ENCODE results near the gene MOGAT2.

MOGAT2 gene

DNA sequence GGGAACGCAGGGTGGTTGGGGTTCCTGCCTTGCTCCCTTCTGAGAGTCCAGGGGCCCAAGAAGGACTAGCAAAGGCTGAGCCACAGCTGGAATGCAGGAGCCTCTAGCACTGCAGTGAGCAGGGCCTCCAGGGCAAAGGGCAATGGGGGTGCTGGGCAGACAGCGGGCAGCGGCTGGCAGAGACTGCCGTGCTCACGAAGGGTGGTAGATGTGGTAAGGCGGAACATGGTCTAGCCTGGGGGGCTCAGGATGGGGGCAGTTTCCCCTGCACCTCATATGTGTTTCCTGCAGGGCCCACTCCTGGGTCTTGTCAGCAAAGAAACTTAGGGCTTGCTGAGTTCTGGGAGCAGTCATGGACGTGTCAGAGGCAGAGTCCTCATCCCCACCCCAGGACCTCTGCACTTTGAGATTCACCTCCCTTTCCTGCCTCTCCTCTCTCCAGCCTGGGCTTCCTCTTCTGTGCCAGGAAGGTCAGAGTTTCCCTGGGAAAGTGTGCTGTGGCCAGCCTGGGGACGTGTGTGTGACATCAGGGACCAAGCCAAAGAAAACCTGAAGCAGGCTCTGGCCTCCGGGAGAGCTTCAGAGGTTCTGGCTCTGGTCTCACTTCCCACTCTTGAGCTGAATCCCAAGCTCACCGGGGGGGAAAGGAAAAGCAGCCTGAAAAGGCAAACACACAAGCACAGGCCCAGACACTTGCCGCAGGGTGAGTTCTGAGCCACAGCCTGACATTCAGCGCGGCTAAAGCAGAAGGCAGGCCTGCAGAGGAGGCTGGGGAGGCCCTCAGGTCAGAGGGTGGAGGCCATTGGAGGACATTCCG, 4.4 kb downstream of the MOGAT2 start:
- Histone ChIP-seq H3K4me1 (ENCODE audit: insufficient read depth, low read length) (no peaks in the 10 kb centered on the region), H3K9me3 (ENCODE audit: low read length) (no peaks in the 10 kb centered on the region), H3K36me3 (ENCODE audit: insufficient read depth, low read length) (no peaks in the 10 kb centered on the region), H3K4me3 (ENCODE audit: low read depth in 1 of 2, low read length in 2 of 2) (no peak overlapping the region), H3K27me3 (ENCODE audit: control insufficient read depth in 1 of 2, insufficient read depth in 2 of 2, low read length in 2 of 2) (no peaks in the 10 kb centered on the region), H3K9ac (ENCODE audit: low read length) (no peak overlapping the region), H3K27ac (ENCODE audit: low read depth, low read length) (no peak overlapping the region)

DNA sequence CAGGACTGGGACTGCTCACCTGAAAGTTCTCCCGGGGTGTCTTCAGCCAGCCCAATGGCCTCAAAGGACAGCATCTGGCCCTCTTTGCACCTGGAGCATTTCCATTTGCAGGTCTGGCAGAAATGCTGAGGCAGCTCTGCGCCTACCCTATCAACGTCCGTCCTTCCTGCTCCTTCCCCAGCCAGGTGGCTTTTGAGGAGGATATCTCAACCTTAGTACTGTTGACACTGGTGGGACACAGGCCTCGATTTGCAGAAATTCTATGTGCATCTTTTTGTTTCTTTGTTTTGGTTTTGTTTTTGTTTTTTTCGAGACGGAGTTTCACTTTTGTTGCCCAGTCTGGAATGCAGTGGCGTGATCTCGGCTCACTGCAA, 5.0 kb downstream of the MOGAT2 start:
- no peaks in the 10 kb centered on the region for H3K36me3 ChIP-seq (ENCODE audit: insufficient read depth, low read length)
- H3K27me3 ChIP-seq (ENCODE audit: control insufficient read depth in 1 of 2, insufficient read depth in 2 of 2, low read length in 2 of 2) = no peaks in the 10 kb centered on the region
- no peak overlapping the region for H3K4me3 ChIP-seq (ENCODE audit: low read depth in 1 of 2, low read length in 2 of 2)
- H3K9me3 ChIP-seq (ENCODE audit: low read length) = no peaks in the 10 kb centered on the region
- H3K9ac ChIP-seq (ENCODE audit: low read length) = no peak overlapping the region
- no peaks in the 10 kb centered on the region for H3K4me1 ChIP-seq (ENCODE audit: insufficient read depth, low read length)
- no peak overlapping the region for H3K27ac ChIP-seq (ENCODE audit: low read depth, low read length)

DNA sequence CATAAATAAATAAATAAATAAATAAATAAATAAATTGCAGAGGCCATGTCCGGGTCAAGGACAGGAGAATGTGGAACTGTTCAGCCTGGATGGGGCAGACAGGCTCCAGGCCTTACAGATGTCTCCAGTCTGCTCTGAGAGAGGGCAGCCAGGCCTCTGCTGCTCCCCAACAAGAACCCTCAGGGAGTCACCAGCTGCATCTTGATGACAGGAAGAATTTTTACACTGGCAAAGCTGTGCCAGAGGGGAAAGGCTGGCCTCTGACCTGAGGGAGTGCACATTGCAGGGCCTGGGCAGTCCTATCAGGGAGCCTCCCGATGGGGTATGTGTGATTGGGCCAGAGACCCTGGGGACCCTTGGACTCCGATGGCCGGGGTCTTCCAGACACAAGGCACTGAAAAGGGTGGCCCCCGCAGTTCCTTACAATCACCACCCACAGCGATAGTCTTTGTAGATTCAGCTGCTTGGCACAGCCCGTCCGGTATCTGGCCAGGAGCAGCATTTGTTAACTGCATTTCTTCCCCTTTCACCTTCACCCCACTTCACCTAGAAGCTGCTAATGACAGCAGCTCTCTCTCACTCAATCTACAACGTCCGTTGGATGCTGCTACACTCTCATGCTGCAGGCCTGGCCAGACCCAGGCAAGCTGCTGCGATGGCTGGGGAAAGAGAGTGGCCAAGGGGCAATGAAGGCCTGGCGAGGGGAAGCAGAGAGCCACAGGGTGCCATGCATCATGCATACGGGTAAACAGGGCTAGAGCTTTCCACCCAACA, 8.1 kb downstream of the MOGAT2 start:
- Histone ChIP-seq H3K4me3 (ENCODE audit: low read depth in 1 of 2, low read length in 2 of 2) (no peak overlapping the region), H3K9ac (ENCODE audit: low read length) (no peak overlapping the region), H3K27ac (ENCODE audit: low read depth, low read length) (no peak overlapping the region), H3K9me3 (ENCODE audit: low read length) (no peaks in the 10 kb centered on the region), H3K27me3 (ENCODE audit: control insufficient read depth in 1 of 2, insufficient read depth in 2 of 2, low read length in 2 of 2) (no peaks in the 10 kb centered on the region), H3K4me1 (ENCODE audit: insufficient read depth, low read length) (no peaks in the 10 kb centered on the region), H3K36me3 (ENCODE audit: insufficient read depth, low read length) (no peaks in the 10 kb centered on the region)

DNA sequence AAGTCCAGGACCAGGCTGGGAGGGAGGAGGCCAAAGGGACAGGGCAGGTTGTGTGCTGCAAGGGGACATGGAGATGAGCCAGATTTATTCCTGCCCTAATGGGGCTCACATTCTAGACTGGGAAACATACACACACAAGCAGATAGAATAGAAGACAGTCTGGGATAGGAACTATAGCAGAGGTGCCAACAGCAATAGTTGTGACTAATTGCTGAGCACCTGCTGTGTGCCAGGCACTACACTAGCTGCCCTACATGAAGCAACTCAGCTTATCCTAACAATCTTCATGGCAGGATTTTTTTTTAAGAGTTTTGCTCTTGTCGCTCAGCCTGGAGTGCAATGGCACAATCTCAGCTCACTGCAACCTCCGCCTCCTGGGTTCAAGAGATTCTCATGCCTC, 11.4 kb downstream of the MOGAT2 start:
- peaks cover 7% of the 10 kb centered on the region for H3K4me1 ChIP-seq (ENCODE audit: insufficient read depth, low read length)

DNA sequence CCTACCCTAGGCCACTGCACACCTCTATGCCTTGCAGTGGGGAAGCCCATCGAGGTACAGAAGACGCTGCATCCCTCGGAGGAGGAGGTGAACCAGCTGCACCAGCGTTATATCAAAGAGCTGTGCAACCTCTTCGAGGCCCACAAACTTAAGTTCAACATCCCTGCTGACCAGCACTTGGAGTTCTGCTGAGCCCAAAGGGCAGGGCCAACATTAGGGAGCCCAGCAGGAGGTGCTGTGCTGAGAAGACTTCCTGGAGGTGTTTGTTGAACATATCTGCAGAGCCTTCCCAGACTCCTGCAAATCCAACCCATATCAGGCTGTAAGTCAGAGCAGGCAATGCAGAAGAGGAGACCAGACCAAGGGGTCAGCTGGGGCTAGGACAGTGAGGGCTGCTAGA, 13.5 kb downstream of the MOGAT2 start:
- H3K27ac ChIP-seq (ENCODE audit: low read depth, low read length) = no peak overlapping the region
- H3K4me1 ChIP-seq (ENCODE audit: insufficient read depth, low read length) = peaks cover 7% of the 10 kb centered on the region
- no peaks in the 10 kb centered on the region for H3K9me3 ChIP-seq (ENCODE audit: low read length)
- no peaks in the 10 kb centered on the region for H3K36me3 ChIP-seq (ENCODE audit: insufficient read depth, low read length)
- no peak overlapping the region for H3K9ac ChIP-seq (ENCODE audit: low read length)
- no peak overlapping the region for H3K4me3 ChIP-seq (ENCODE audit: low read depth in 1 of 2, low read length in 2 of 2)
- no peaks in the 10 kb centered on the region for H3K27me3 ChIP-seq (ENCODE audit: control insufficient read depth in 1 of 2, insufficient read depth in 2 of 2, low read length in 2 of 2)

More for the DNA sequence above, 11.4 kb downstream of the MOGAT2 start:
- Histone ChIP-seq H3K9me3 (ENCODE audit: low read length) (no peaks in the 10 kb centered on the region), H3K9ac (ENCODE audit: low read length) (no peak overlapping the region), H3K27ac (ENCODE audit: low read depth, low read length) (no peak overlapping the region), H3K4me3 (ENCODE audit: low read depth in 1 of 2, low read length in 2 of 2) (no peak overlapping the region), H3K36me3 (ENCODE audit: insufficient read depth, low read length) (no peaks in the 10 kb centered on the region), H3K27me3 (ENCODE audit: control insufficient read depth in 1 of 2, insufficient read depth in 2 of 2, low read length in 2 of 2) (no peaks in the 10 kb centered on the region)

DNA sequence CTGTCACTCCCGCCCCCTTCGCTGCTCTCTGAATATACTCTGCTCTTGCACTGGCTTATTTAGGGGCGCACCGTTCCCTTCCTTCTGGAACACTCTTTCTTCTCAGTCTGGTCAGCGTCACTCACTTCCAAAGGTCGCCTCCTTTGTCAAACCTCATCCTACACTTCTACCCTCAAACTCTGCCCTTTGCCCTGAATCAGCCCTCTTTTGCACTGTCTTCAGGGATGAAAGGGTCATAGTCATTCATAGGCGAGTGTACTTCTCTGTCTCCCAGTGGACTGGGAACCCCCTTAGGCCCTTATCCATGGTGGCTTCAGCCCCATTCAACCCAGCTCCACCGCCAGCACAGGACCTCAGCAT, 15.4 kb downstream of the MOGAT2 start:
- no peaks in the 10 kb centered on the region for H3K36me3 ChIP-seq (ENCODE audit: insufficient read depth, low read length)
- no peaks in the 10 kb centered on the region for H3K27me3 ChIP-seq (ENCODE audit: control insufficient read depth in 1 of 2, insufficient read depth in 2 of 2, low read length in 2 of 2)
- no peak overlapping the region for H3K27ac ChIP-seq (ENCODE audit: low read depth, low read length)
- no peak overlapping the region for H3K9ac ChIP-seq (ENCODE audit: low read length)
- no peak overlapping the region for H3K4me3 ChIP-seq (ENCODE audit: low read depth in 1 of 2, low read length in 2 of 2)
- no peaks in the 10 kb centered on the region for H3K9me3 ChIP-seq (ENCODE audit: low read length)
- H3K4me1 ChIP-seq (ENCODE audit: insufficient read depth, low read length) = peaks cover 7% of the 10 kb centered on the region

DNA sequence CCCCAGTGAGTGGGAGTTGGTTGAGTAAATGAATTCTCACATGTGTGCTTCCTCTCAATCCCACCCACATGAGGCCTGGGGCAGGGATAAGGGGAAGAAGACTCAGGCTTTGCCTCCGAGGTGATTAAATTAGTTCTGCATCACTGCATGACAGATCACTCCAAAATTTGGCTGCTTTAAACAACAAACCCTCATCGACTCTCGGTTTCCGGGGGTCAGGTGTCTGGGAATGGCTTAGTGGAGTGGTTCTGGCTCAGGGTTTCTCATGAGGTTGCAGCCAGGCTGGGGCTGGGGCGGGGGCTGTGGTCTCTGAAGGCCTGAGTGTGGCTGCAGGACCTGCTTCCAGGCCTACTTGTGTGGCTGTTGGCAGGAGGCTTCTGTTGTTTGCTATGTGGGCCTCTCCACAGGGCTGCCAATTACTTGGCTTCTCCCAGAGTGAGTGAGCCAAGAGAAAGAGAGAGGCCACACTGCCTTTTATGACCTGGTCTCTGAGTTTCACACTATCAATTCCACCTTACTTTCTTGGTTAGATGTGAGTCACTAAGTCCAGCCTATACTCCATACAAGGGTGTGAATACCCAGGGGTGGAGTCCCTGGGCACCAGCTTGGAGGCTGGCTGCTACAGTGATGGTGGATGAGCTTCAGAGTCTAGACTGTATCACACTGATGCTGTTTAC, 15.9 kb downstream of the MOGAT2 start:
- peaks cover 7% of the 10 kb centered on the region for H3K4me1 ChIP-seq (ENCODE audit: insufficient read depth, low read length)
- no peak overlapping the region for H3K9ac ChIP-seq (ENCODE audit: low read length)
- H3K9me3 ChIP-seq (ENCODE audit: low read length) = no peaks in the 10 kb centered on the region
- no peak overlapping the region for H3K27ac ChIP-seq (ENCODE audit: low read depth, low read length)
- no peak overlapping the region for H3K4me3 ChIP-seq (ENCODE audit: low read depth in 1 of 2, low read length in 2 of 2)
- H3K27me3 ChIP-seq (ENCODE audit: control insufficient read depth in 1 of 2, insufficient read depth in 2 of 2, low read length in 2 of 2) = no peaks in the 10 kb centered on the region
- H3K36me3 ChIP-seq (ENCODE audit: insufficient read depth, low read length) = no peaks in the 10 kb centered on the region

DNA sequence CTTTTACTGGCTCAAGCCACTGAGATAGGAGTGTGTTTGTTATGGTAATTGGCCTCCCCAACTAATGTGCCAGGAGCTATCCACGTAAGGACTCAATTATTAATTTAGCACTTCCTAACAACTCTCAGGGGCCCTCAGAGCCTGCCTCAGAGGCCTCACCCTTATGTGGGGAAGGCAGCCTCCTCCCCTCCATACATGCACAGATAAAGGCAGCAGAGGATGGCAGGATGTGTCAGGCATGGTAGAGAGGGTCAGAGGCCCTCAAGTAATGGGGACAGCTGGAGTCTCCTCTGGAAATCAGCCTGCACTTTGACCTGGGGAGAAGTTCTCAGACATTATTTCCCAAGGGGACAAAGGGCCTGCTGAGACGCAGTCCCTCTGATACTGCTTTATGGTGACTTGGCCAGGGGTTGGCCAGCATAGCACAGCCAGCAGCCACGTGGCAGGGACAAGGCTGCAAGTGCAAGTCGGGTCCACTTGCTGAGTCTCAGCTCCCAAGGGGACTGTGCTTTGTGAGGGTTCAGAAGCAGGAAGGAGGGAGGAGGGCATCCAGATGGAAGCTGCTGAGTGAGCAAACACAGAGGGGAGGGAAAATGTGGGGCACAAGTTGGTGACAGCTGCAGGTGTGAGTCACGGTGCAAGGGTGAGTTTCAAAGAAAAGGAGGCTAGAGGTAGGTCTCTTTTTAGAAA, 17.0 kb downstream of the MOGAT2 start:
- Histone ChIP-seq H3K9ac (ENCODE audit: low read length) (no peak overlapping the region), H3K9me3 (ENCODE audit: low read length) (no peaks in the 10 kb centered on the region), H3K4me3 (ENCODE audit: low read depth in 1 of 2, low read length in 2 of 2) (no peak overlapping the region), H3K4me1 (ENCODE audit: insufficient read depth, low read length) (peaks cover 7% of the 10 kb centered on the region), H3K36me3 (ENCODE audit: insufficient read depth, low read length) (no peaks in the 10 kb centered on the region), H3K27me3 (ENCODE audit: control insufficient read depth in 1 of 2, insufficient read depth in 2 of 2, low read length in 2 of 2) (no peaks in the 10 kb centered on the region), H3K27ac (ENCODE audit: low read depth, low read length) (no peak overlapping the region)

DNA sequence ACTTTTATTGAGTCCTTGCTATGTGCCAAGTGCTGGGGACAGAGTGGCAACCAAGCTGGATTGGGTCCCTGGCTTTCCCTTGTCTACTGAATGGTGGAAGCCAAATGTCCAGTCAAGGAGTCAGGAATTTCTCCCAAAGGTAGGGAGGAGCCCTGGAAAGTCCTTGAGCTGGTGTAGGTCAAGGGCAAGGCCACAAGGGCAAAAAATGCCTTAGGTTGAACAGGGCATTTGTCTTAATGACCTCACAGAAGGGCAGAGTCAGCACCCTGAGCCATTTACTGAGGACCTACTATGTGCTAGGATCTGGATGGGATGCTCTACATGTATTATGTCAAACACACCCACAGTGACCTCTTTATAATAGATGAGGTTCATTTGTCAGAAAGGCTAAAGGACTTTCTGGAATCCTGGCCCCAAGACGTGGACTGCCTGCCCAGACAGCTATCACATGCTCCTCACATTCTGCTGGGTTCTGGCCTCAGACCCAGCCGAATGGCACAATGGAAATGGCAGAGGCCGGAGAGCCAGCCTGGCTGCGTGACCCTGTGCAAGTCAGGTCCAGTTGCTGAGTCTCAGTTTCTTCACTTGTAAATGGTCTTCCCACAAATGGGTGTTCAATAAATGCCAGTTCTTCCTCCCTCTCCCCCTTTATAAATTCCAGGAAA, 17.7 kb downstream of the MOGAT2 start:
- Histone ChIP-seq H3K4me1 (ENCODE audit: insufficient read depth, low read length) (peaks cover 7% of the 10 kb centered on the region), H3K4me3 (ENCODE audit: low read depth in 1 of 2, low read length in 2 of 2) (no peak overlapping the region), H3K27ac (ENCODE audit: low read depth, low read length) (no peak overlapping the region), H3K9me3 (ENCODE audit: low read length) (no peaks in the 10 kb centered on the region), H3K36me3 (ENCODE audit: insufficient read depth, low read length) (no peaks in the 10 kb centered on the region), H3K27me3 (ENCODE audit: control insufficient read depth in 1 of 2, insufficient read depth in 2 of 2, low read length in 2 of 2) (no peaks in the 10 kb centered on the region), H3K9ac (ENCODE audit: low read length) (no peak overlapping the region)

DNA sequence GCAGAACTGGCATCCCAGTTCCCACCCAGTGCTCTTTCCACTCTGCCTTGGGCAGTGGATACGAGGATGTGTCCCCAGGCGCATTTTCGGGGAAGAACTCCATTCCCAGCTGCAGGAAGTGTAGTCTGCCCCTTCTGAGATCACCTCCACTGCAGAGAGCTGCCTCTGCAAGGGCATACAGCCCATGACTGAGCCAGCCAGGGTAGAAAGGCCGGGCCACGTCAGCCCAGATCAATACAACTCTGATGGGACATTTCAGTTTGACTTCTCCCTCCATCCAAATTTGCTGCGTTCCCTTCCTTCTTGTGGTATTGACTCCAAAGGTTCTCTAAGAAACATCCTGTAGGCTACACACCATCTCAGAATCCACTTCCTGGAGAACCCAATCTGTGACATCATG, 19.7 kb downstream of the MOGAT2 start:
- Histone ChIP-seq H3K27ac (ENCODE audit: low read depth, low read length) (no peak overlapping the region), H3K9me3 (ENCODE audit: low read length) (no peaks in the 10 kb centered on the region), H3K36me3 (ENCODE audit: insufficient read depth, low read length) (no peaks in the 10 kb centered on the region), H3K4me3 (ENCODE audit: low read depth in 1 of 2, low read length in 2 of 2) (no peak overlapping the region), H3K9ac (ENCODE audit: low read length) (no peak overlapping the region), H3K27me3 (ENCODE audit: control insufficient read depth in 1 of 2, insufficient read depth in 2 of 2, low read length in 2 of 2) (no peaks in the 10 kb centered on the region), H3K4me1 (ENCODE audit: insufficient read depth, low read length) (peaks cover 7% of the 10 kb centered on the region)

DNA sequence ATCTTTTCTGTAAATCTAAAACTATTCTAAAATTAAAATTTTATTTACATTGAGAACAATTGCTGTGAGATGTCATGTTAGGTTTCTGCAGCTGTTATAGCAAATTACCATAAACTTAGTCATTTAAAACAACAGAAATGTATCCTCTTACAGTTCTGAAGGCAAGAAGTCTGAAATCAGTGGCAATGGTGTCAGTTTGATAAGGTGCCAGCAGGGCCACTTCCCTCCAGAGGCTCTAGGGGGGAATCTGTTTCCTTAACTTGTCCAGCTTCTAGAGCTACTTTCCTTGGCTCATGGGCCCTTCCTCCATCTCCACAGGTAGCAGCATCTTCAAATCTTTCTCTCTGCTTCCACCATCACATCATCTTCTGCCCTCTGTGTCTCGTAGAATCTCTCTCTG, 23.0 kb downstream of the MOGAT2 start:
- H3K27ac ChIP-seq (ENCODE audit: low read depth, low read length) = no peak overlapping the region
- H3K4me1 ChIP-seq (ENCODE audit: insufficient read depth, low read length) = no peaks in the 10 kb centered on the region
- H3K9me3 ChIP-seq (ENCODE audit: low read length) = no peaks in the 10 kb centered on the region
- no peaks in the 10 kb centered on the region for H3K27me3 ChIP-seq (ENCODE audit: control insufficient read depth in 1 of 2, insufficient read depth in 2 of 2, low read length in 2 of 2)
- H3K4me3 ChIP-seq (ENCODE audit: low read depth in 1 of 2, low read length in 2 of 2) = no peak overlapping the region
- no peak overlapping the region for H3K9ac ChIP-seq (ENCODE audit: low read length)
- no peaks in the 10 kb centered on the region for H3K36me3 ChIP-seq (ENCODE audit: insufficient read depth, low read length)

Data from muscle layer of colon (tissue), 2 donors.